Measurements from ENCODE around the gene IGFBP3. TPM values are rescaled to one million over a fixed set of nuclear protein-coding genes. Genes with fewer than 3 reads are reported as not detected.

Gene IGFBP3
- total RNA-seq, 1 donor from 2014 or later: 87.0 TPM

- Histone ChIP-seq H3K36me3 (no peaks in the 10 kb centered on the region), H3K4me3 (no peak overlapping the region), H3K27me3 (peaks cover 54% of the 10 kb centered on the region), H3K4me1 (peaks cover 15% of the 10 kb centered on the region), H3K9me3 (no peaks in the 10 kb centered on the region), H3K27ac (no peak overlapping the region)
- TF ChIP-seq CTCF (IDR thresholded peaks at IDR 0.05): peak; percentile 94
- peak; percentile 70 for ATAC-seq
- peak; percentile 87 for DNase-seq
- intact Hi-C loops (cut with DNase I): loop anchor here (10.0 kb wide), 2 partner anchors 437 to 1177 kb away; no protein-coding TSS in a partner anchor
These were observed 3.4 kb downstream of the IGFBP3 start for GRCh38 chr7:45917658-45918057.

- intact Hi-C loops (cut with DNase I): loop anchor here (10.0 kb wide), 2 partner anchors 438 to 1178 kb away; no protein-coding TSS in a partner anchor
- ATAC-seq: no peak
- H3K27ac ChIP-seq: no peak overlapping the region
- H3K27me3 ChIP-seq: peaks cover 52% of the 10 kb centered on the region
- peaks cover 12% of the 10 kb centered on the region for H3K4me1 ChIP-seq
- no peak for TF ChIP-seq CTCF (IDR thresholded peaks at IDR 0.05)
- H3K36me3 ChIP-seq: no peaks in the 10 kb centered on the region
- no peaks in the 10 kb centered on the region for H3K9me3 ChIP-seq
- DNase-seq: no peak
- no peak overlapping the region for H3K4me3 ChIP-seq
These were observed 4.0 kb downstream of the IGFBP3 start for GRCh38 chr7:45917064-45917463.

GRCh38 chr7:45915606-45916005 lies 5.5 kb downstream of the IGFBP3 start:
- H3K4me1 ChIP-seq: peaks cover 5% of the 10 kb centered on the region
- DNase-seq: no peak
- TF ChIP-seq CTCF (IDR thresholded peaks at IDR 0.05): no peak
- ATAC-seq: no peak
- peaks cover 39% of the 10 kb centered on the region for H3K27me3 ChIP-seq
- no peak overlapping the region for H3K4me3 ChIP-seq
- H3K9me3 ChIP-seq: no peaks in the 10 kb centered on the region
- no peaks in the 10 kb centered on the region for H3K36me3 ChIP-seq
- intact Hi-C loops (cut with DNase I): loop anchor here (10.0 kb wide), 2 partner anchors 439 to 1179 kb away; no protein-coding TSS in a partner anchor
- no peak overlapping the region for H3K27ac ChIP-seq

GRCh38 chr7:45914911-45915310 lies 6.2 kb downstream of the IGFBP3 start:
- no peak overlapping the region for H3K4me3 ChIP-seq
- H3K27me3 ChIP-seq: peaks cover 32% of the 10 kb centered on the region
- no peak for DNase-seq
- TF ChIP-seq CTCF (IDR thresholded peaks at IDR 0.05): no peak
- no peak for ATAC-seq
- H3K4me1 ChIP-seq: peaks cover 5% of the 10 kb centered on the region
- no peaks in the 10 kb centered on the region for H3K36me3 ChIP-seq
- no peak overlapping the region for H3K27ac ChIP-seq
- intact Hi-C loops (cut with DNase I): loop anchor here (10.0 kb wide), 2 partner anchors 440 to 1180 kb away; no protein-coding TSS in a partner anchor
- H3K9me3 ChIP-seq: no peaks in the 10 kb centered on the region

- intact Hi-C loops (cut with DNase I): loop anchor here (10.0 kb wide), 2 partner anchors 442 to 1182 kb away; no protein-coding TSS in a partner anchor
- DNase-seq (no peak), ATAC-seq (no peak)
- Histone ChIP-seq H3K27me3 (peaks cover 14% of the 10 kb centered on the region), H3K9me3 (no peaks in the 10 kb centered on the region), H3K4me1 (no peaks in the 10 kb centered on the region), H3K4me3 (no peak overlapping the region), H3K27ac (no peak overlapping the region), H3K36me3 (no peaks in the 10 kb centered on the region)
- no peak for TF ChIP-seq CTCF (IDR thresholded peaks at IDR 0.05)
These were observed 8.1 kb downstream of the IGFBP3 start for GRCh38 chr7:45912972-45913371.

- Histone ChIP-seq H3K27me3 (peaks cover 4% of the 10 kb centered on the region), H3K4me3 (no peak overlapping the region), H3K27ac (no peak overlapping the region), H3K9me3 (no peaks in the 10 kb centered on the region), H3K4me1 (no peaks in the 10 kb centered on the region), H3K36me3 (no peaks in the 10 kb centered on the region)
- TF ChIP-seq CTCF (IDR thresholded peaks at IDR 0.05): no peak
- no peak for ATAC-seq
- no peak for DNase-seq
- intact Hi-C loops (cut with DNase I): loop anchor here (10.0 kb wide), 2 partner anchors 443 to 1183 kb away; no protein-coding TSS in a partner anchor
These were observed 9.8 kb downstream of the IGFBP3 start for GRCh38 chr7:45911311-45911710.
